ENCODE results near the gene TP53I11.

The TP53I11 gene

GRCh38 chr11:44950625-44951476 lies at the start of gene TP53I11:
Gene TP53I11, minus strand, starts transcription at chr11:44950883. Its CDS starts 12,548 bp downstream, at chr11:44938335.
- peak; percentile 86 for DNase-seq

GRCh38 chr11:44999068-44999467 lies 48.4 kb upstream of the TP53I11 start:
- no peak for DNase-seq

- no peak for DNase-seq
Observed at GRCh38 chr11:44998051-44998450, 47.4 kb upstream of the TP53I11 start.

GRCh38 chr11:44997566-44997965 lies 46.9 kb upstream of the TP53I11 start:
- DNase-seq: no peak

- DNase-seq: no peak
Observed at GRCh38 chr11:44994753-44995152, 44.1 kb upstream of the TP53I11 start.

- DNase-seq: no peak
Observed at GRCh38 chr11:44993971-44994704, 43.5 kb upstream of the TP53I11 start.

- DNase-seq: no peak
Observed at GRCh38 chr11:44992774-44993173, 42.1 kb upstream of the TP53I11 start.

- no peak for DNase-seq
Observed at GRCh38 chr11:44992181-44992582, 41.5 kb upstream of the TP53I11 start.

GRCh38 chr11:44990665-44991064 lies 40.0 kb upstream of the TP53I11 start:
- no peak for DNase-seq

- no peak for DNase-seq
Observed at GRCh38 chr11:44989831-44990566, 39.3 kb upstream of the TP53I11 start.

- no peak for DNase-seq
Observed at GRCh38 chr11:44988981-44989635, 38.4 kb upstream of the TP53I11 start.

- no peak for DNase-seq
Observed at GRCh38 chr11:44988111-44988510, 37.4 kb upstream of the TP53I11 start.

- DNase-seq: no peak
Observed at GRCh38 chr11:44987506-44987905, 36.8 kb upstream of the TP53I11 start.

GRCh38 chr11:44986315-44986714 lies 35.6 kb upstream of the TP53I11 start:
- DNase-seq: no peak

GRCh38 chr11:44985721-44986120 lies 35.0 kb upstream of the TP53I11 start:
- no peak for DNase-seq

- DNase-seq: no peak
Observed at GRCh38 chr11:44983786-44984185, 33.1 kb upstream of the TP53I11 start.

GRCh38 chr11:44982496-44983062 lies 31.9 kb upstream of the TP53I11 start:
- DNase-seq: no peak

GRCh38 chr11:44980533-44981427 lies 30.1 kb upstream of the TP53I11 start:
- no peak for DNase-seq

- no peak for DNase-seq
Observed at GRCh38 chr11:44979543-44980399, 29.1 kb upstream of the TP53I11 start.

GRCh38 chr11:44978961-44979331 lies 28.3 kb upstream of the TP53I11 start:
- DNase-seq: no peak

All from right forelimb (tissue), 1 donor.